AG10803 (cell line): ENCODE measurements around the gene MRPL24.
"Not testable (repeated sequence)": the region's sequence is repeated elsewhere in the genome, so short reads cannot be mapped to it uniquely, and the experiment has no call there.

Experiments used
- DNase-seq: peaks from one replicate; pipeline ENCODE4 v3.0.0; 2010; ENCODE audit warnings: low read depth
- H3K4me3 ChIP-seq: 2 replicates; pipeline ENCODE4 v1.5.1; 2011; ENCODE audit warnings: mild to moderate bottlenecking, low read length, control low read depth
- CTCF ChIP-seq: conservative IDR thresholded peaks from 2 replicates; pipeline ENCODE4 v1.5.1; 2011; ENCODE audit warnings: mild to moderate bottlenecking, low read length, control low read depth, inconsistent platforms

MRPL24 gene

DNA sequence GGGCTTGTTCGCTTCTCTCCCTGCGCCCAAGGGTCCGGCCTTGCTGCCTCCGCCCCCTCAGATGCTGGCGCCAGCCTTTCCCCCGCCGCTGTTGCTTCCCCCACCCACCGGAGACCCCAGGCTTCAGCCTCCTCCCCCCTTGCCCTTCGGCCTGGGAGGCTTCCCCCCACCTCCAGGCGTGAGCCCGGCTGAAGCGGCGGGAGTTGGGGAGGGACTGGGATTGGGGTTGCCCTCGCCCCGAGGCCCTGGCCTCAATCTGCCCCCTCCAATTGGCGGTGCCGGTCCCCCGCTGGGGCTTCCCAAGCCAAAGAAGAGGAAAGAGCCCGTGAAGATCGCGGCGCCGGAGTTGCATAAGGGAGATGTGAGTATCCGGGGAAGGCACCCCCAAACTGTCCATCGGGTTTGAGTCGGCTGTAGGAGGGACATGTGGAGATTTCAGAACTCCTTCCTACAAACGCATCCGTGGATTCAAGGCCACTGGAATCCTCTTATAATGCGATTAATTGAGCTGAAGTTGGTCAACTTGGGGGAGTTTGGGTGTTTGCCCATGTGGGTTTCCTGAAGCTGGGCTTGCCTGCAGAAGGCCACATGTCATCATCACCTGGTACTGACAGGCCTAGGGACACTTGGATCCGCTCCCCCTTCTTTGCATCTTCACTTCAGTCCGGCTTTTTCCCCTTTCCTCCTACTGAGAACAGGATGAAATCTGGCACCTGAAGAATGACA, 27.2 kb upstream of the MRPL24 start:
- peak; percentile 18 for DNase-seq
- TF ChIP-seq CTCF: no peak
- peak overlapping the region; percentile 97 for H3K4me3 ChIP-seq

DNA sequence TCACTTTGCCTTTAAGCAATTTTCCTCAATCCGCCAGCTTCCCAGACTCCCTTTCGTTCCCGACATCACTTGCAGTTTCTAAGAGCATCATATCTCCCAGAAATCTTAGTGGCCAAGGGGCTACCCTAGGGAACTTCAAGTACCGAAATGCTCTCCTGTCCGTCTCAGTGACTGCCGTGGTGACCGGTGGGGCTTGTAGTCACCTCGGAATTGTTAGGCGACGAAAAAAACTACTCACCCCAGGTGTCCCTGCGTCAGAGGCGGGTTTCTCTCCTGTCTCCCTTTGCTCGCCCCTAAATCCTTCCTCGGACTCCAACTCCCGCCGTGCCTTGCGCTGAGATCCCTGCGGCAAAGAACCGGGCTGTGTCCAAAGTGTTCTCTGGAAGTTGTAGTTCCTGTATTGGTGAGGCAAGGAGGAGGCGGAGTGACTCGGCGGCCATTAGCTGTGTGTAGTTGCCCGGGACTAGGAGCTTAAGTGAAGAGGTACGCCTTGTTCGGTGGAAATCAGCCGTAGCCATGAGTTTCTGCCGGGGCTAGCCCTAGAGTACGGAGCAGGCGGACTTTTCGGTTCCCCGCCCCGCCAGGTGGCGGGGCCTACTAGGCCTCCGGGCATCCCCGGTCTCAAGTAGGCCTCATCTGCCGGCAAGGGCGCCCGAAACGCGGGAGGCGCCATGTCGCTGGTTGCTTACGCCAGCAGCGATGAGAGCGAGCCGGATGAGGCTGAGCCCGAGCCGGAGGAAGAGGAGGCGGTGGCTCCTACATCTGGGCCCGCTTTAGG, 26.4 kb upstream of the MRPL24 start, which contains the start of gene PRCC:
Gene PRCC (plus strand): TSS at position 435 of the 778 bp plus-strand sequence. CDS start 237 bp downstream, at position 672.
- peak within 1 kb of the TSS; percentile 97 for H3K4me3 ChIP-seq
- DNase-seq: peak; percentile 100
- no peak; the same call in 1 of the 2 replicates for TF ChIP-seq CTCF

DNA sequence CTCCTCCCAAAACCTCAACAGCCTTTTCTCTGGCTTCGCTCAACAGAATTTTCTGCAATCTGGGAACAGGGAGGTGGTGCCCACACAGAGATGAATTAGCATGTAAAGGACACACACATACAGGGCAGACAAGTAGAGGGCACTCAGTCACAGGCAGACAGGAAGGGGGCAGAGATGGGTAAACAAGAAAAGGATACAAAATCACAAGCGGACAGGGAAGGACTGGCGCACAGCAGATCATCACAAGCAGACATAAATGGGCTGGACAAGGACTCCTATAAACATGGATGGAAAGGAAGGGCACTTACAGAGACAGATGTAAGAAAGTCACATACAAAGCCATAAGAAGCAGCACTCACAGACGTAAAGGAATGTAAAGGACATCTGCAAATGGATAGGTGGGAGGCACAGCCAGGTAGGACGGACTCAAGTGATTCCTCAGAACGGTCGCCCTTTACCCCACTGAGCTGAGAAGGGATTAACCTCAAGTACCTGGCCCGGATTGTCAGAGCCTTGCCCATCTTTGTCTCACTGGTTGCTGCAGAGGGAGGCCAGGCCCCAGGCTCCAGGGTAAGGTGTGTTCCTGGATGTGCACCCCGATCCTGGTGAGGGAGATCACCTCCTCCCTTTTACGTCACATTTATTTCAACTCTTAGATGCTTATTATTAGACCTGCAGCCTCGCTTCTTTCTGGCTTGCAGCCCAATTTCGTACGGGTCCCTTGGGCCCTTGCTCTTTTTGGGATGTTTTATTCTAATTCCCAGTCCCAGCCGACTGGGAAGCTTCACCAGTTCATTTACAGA, 25.6 kb upstream of the MRPL24 start:
- TF ChIP-seq CTCF: no peak
- peak; percentile 12 for DNase-seq
- H3K4me3 ChIP-seq: peak overlapping the region; percentile 88

DNA sequence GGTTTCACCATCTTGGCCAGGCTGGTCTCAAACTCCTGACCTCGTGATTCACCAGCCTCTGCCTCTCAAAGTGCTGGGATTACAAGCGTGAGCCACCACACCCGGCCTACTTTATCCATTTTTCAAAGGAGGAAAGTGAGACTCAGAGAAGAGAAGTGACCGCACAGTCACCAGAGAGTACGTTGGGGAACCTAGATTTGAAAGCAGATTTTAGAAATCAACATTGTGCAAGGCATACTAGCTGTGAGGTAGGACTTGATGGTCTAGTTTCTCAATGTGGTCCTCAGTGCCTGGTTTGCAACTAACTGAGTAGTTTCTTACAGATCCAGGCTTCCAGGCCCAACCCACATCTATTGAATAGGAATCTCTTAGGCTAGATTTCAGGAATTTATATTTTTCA, 24.8 kb upstream of the MRPL24 start:
- TF ChIP-seq CTCF: no peak
- DNase-seq: no peak
- peak overlapping the region; percentile 88; the same call in 1 of the 2 replicates for H3K4me3 ChIP-seq

- not testable (repeated sequence) for DNase-seq, H3K4me3 ChIP-seq
These were observed 24.2 kb upstream of the MRPL24 start for GRCh38 chr1:156765136-156765535.

- no peak overlapping the region for H3K4me3 ChIP-seq
- DNase-seq: no peak
- TF ChIP-seq CTCF: no peak
These were observed 19.9 kb upstream of the MRPL24 start for GRCh38 chr1:156760796-156761104.

- no peak for DNase-seq
- H3K4me3 ChIP-seq: no peak overlapping the region
- TF ChIP-seq CTCF: no peak
These were observed 19.4 kb upstream of the MRPL24 start for GRCh38 chr1:156760092-156760795.

GRCh38 chr1:156757572-156758253, 16.8 kb upstream of the MRPL24 start:
- DNase-seq, H3K4me3 ChIP-seq: not testable (repeated sequence)
